Astrocyte (in vitro differentiated cells and primary cell): ENCODE measurements around the gene ANO2. TPM values are rescaled to one million over a fixed set of nuclear protein-coding genes. Genes with fewer than 3 reads are reported as not detected.

Experiments used
- DNase-seq: peaks from one replicate; pipeline ENCODE4 v3.0.0-alpha.2; 2010; ENCODE audit warnings: low read depth
- FAIRE-seq: peaks from 2 replicates; lab custom pipeline; 2011; peaks lifted over from hg19 to GRCh38; lab: Jason Lieb, UNC
- H2AFZ ChIP-seq: 2 replicates; pipeline ENCODE4 v1.6.0; 2012; ENCODE audit warnings: low read depth, low read length, inconsistent platforms
- H3K27ac ChIP-seq: 2 replicates; pipeline ENCODE4 v1.5.1; 2011; ENCODE audit warnings: low read depth, low read length, inconsistent platforms
- H3K27me3 ChIP-seq: 2 replicates; pipeline ENCODE4 v1.6.0; 2011; ENCODE audit warnings: low read length, inconsistent platforms; ENCODE audit not compliant: insufficient read depth
- H3K36me3 ChIP-seq: 2 replicates; pipeline ENCODE4 v1.5.1; 2011; ENCODE audit warnings: low read length, inconsistent platforms; ENCODE audit not compliant: insufficient read depth
- H3K4me1 ChIP-seq: 2 replicates; pipeline ENCODE4 v1.5.1; 2011; ENCODE audit warnings: low read length, inconsistent platforms; ENCODE audit not compliant: insufficient read depth
- H3K4me2 ChIP-seq: 2 replicates; pipeline ENCODE4 v1.6.0; 2012; ENCODE audit warnings: low read length, inconsistent platforms
- H3K4me3 ChIP-seq: 2 replicates; pipeline ENCODE4 v1.5.1; 2011; ENCODE audit warnings: low read depth, mild to moderate bottlenecking, low read length, inconsistent platforms; ENCODE audit not compliant: insufficient read depth
- H3K79me2 ChIP-seq: 2 replicates; pipeline ENCODE4 v1.6.0; 2012; ENCODE audit warnings: mild to moderate bottlenecking, low read length, inconsistent platforms; ENCODE audit not compliant: insufficient read depth
- H3K9ac ChIP-seq: 2 replicates; pipeline ENCODE4 v1.6.0; 2012; ENCODE audit warnings: mild to moderate bottlenecking, low read length, inconsistent platforms
- H3K9me3 ChIP-seq: 2 replicates; pipeline ENCODE4 v1.5.1; 2012; ENCODE audit warnings: low read depth, mild to moderate bottlenecking, low read length, inconsistent platforms; ENCODE audit not compliant: insufficient read depth
- H4K20me1 ChIP-seq: 2 replicates; pipeline ENCODE4 v1.6.0; 2012; ENCODE audit warnings: low read length, inconsistent platforms; ENCODE audit not compliant: insufficient read depth
- H3K27ac Mint-ChIP-seq: one replicate; pipeline ENCODE4 v1.8.0; 2021; ENCODE audit warnings: mild to moderate bottlenecking, mixed read lengths; ENCODE audit not compliant: unreplicated experiment
- H3K27me3 Mint-ChIP-seq: one replicate; pipeline ENCODE4 v1.8.0; 2021; ENCODE audit warnings: low read depth, mixed read lengths; ENCODE audit not compliant: unreplicated experiment
- H3K36me3 Mint-ChIP-seq: one replicate; pipeline ENCODE4 v1.8.0; 2021; ENCODE audit warnings: low read depth, mixed read lengths; ENCODE audit not compliant: unreplicated experiment
- H3K4me1 Mint-ChIP-seq: one replicate; pipeline ENCODE4 v1.8.0; 2021; ENCODE audit warnings: low read depth, mixed read lengths; ENCODE audit not compliant: unreplicated experiment
- H3K4me3 Mint-ChIP-seq: one replicate; pipeline ENCODE4 v1.8.0; 2021; ENCODE audit warnings: mild to moderate bottlenecking, moderate library complexity, mixed read lengths; ENCODE audit not compliant: unreplicated experiment
- H3K9me3 Mint-ChIP-seq: one replicate; pipeline ENCODE4 v1.8.0; 2021; ENCODE audit warnings: mild to moderate bottlenecking, mixed read lengths; ENCODE audit not compliant: unreplicated experiment
- CTCF ChIP-seq: IDR thresholded peaks from 2 replicates; pipeline ENCODE4 v1.5.1; 2011; ENCODE audit warnings: low read depth, mild to moderate bottlenecking, inconsistent platforms, low read length, moderate library complexity; ENCODE audit not compliant: insufficient read depth
- EZH2 ChIP-seq: IDR thresholded peaks from 2 replicates; pipeline ENCODE4 v1.6.1; 2012; ENCODE audit warnings: mild to moderate bottlenecking, low read length, inconsistent platforms; ENCODE audit not compliant: insufficient read depth
- total RNA-seq: library from RNA; stranded (reverse); gene quantifications from 2 replicates; pipeline ENCODE4 v1.2.1, GENCODE V29; 2021

ANO2 gene
- total RNA-seq, 1 donor from 2014 or later, result 0.93 TPM

GRCh38 chr12:5742258-5742657, 202.8 kb downstream of the ANO2 start:
- Mint-ChIP-seq H3K27ac (no peak overlapping the region), H3K36me3 (no peaks in the 10 kb centered on the region), H3K4me3 (no peak overlapping the region), H3K4me1 (no peaks in the 10 kb centered on the region), H3K27me3 (peaks cover 24% of the 10 kb centered on the region), H3K9me3 (peaks cover 2% of the 10 kb centered on the region)
- Histone ChIP-seq H3K36me3 (no peaks in the 10 kb centered on the region), H4K20me1 (no peaks in the 10 kb centered on the region), H3K9ac (no peak overlapping the region), H3K4me3 (no peak overlapping the region), H3K27ac (no peak overlapping the region), H2AFZ (no peak overlapping the region), H3K4me1 (no peaks in the 10 kb centered on the region), H3K79me2 (no peaks in the 10 kb centered on the region), H3K27me3 (no peaks in the 10 kb centered on the region), H3K4me2 (no peak overlapping the region), H3K9me3 (peaks cover 2% of the 10 kb centered on the region)
- TF ChIP-seq CTCF (no peak), EZH2 (no peak)
- FAIRE-seq (no peak), DNase-seq (no peak)

- TF ChIP-seq CTCF (no peak), EZH2 (no peak)
- Mint-ChIP-seq H3K27ac (no peak overlapping the region), H3K4me1 (no peaks in the 10 kb centered on the region), H3K4me3 (no peak overlapping the region), H3K9me3 (peaks cover 6% of the 10 kb centered on the region), H3K27me3 (peaks cover 34% of the 10 kb centered on the region), H3K36me3 (no peaks in the 10 kb centered on the region)
- H2AFZ ChIP-seq, result no peak overlapping the region
- FAIRE-seq (no peak), DNase-seq (no peak)
- H3K36me3 ChIP-seq, result no peaks in the 10 kb centered on the region
- no peak overlapping the region for H3K4me3 ChIP-seq
- H3K27me3 ChIP-seq, result no peaks in the 10 kb centered on the region
- no peak overlapping the region for H3K27ac ChIP-seq
- H3K4me2 ChIP-seq, result no peak overlapping the region
- no peaks in the 10 kb centered on the region for H4K20me1 ChIP-seq
- H3K79me2 ChIP-seq, result no peaks in the 10 kb centered on the region
- H3K9ac ChIP-seq, result no peak overlapping the region
- H3K4me1 ChIP-seq, result no peaks in the 10 kb centered on the region
- H3K9me3 ChIP-seq, result peaks cover 4% of the 10 kb centered on the region
Measured at GRCh38 chr12:5739917-5740316, 205.1 kb downstream of the ANO2 start.

- Histone ChIP-seq H3K9me3 (peaks cover 4% of the 10 kb centered on the region), H3K79me2 (no peaks in the 10 kb centered on the region), H3K4me1 (no peaks in the 10 kb centered on the region), H3K27me3 (no peaks in the 10 kb centered on the region), H2AFZ (no peak overlapping the region), H3K4me2 (no peak overlapping the region), H3K4me3 (no peak overlapping the region), H3K9ac (no peak overlapping the region), H4K20me1 (no peaks in the 10 kb centered on the region), H3K27ac (no peak overlapping the region), H3K36me3 (no peaks in the 10 kb centered on the region)
- H3K9me3 Mint-ChIP-seq, result peaks cover 6% of the 10 kb centered on the region
- no peak for TF ChIP-seq CTCF
- no peak for TF ChIP-seq EZH2
- peaks cover 25% of the 10 kb centered on the region for H3K27me3 Mint-ChIP-seq
- FAIRE-seq, result no peak
- no peak overlapping the region for H3K4me3 Mint-ChIP-seq
- H3K27ac Mint-ChIP-seq, result no peak overlapping the region
- no peaks in the 10 kb centered on the region for H3K36me3 Mint-ChIP-seq
- no peak for DNase-seq
- H3K4me1 Mint-ChIP-seq, result no peaks in the 10 kb centered on the region
Measured at GRCh38 chr12:5737778-5738177, 207.3 kb downstream of the ANO2 start.
